ENCODE results near the gene P2RX3. TPM values are rescaled to one million over a fixed set of nuclear protein-coding genes. Genes with fewer than 3 reads are reported as not detected.

Gene P2RX3
- total and polyA plus RNA-seq, 2 experiments from 2014 or later = 0.15 to 0.35 TPM

- TF ChIP-seq ZNF331 (CRISPR knock-in tag; IDR thresholded peaks at IDR 0.05; ENCODE audit: low read depth) (no peak), NANOG (IDR thresholded peaks at IDR 0.05; ENCODE audit: borderline replicate concordance) (no peak), ZNF114 (CRISPR knock-in tag; IDR thresholded peaks at IDR 0.05) (no peak), CREB1 (CRISPR knock-in tag; IDR thresholded peaks at IDR 0.05; ENCODE audit: low read depth) (no peak), EZH2 (IDR thresholded peaks at IDR 0.05; ENCODE audit: low read depth, unreplicated experiment) (no peak), POLR2AphosphoS5 (IDR thresholded peaks at IDR 0.05; ENCODE audit: low read depth) (no peak)
Measured at GRCh38 chr11:57417056-57417455, 78.9 kb downstream of the P2RX3 start (continued).

DNA sequence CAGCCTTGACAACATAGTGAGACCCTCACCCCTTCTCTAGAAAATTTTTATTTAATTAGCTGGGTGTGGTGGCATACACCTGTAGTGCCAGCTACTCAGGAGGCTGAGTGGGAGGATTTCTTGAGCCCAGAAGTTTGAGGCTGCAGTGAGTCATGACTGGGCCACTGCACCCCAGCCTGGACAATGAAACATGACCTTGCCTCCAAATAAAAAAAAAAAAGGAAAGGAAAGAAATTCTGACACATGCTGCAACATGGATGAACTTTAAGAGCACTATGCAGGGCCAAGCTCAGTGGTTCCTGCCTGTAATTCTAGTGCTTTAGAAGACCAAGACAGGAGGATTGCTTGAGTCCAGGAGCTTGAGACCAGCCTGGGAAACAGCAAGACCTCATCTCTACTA, 80.0 kb downstream of the P2RX3 start:
- H3K4me3 Mint-ChIP-seq = no peak overlapping the region
- H3K27ac Mint-ChIP-seq = no peak overlapping the region
- peaks cover 71% of the 10 kb centered on the region for H3K36me3 Mint-ChIP-seq (ENCODE audit: low read depth)
- Histone ChIP-seq H4K20me1 (replicated peaks; ENCODE audit: insufficient read depth) (no peaks in the 10 kb centered on the region; the same call in none of the 2 replicates), H3K79me2 (replicated peaks; ENCODE audit: insufficient read depth) (no peaks in the 10 kb centered on the region), H2AFZ (no peak overlapping the region), H3K9me2 (ENCODE audit: insufficient read depth) (no peaks in the 10 kb centered on the region), H3K4me2 (no peak overlapping the region), H3K27ac (ENCODE audit: low read depth) (no peak overlapping the region), H3K4me3 (no peak overlapping the region), H3K36me3 (ENCODE audit: insufficient read depth) (peaks cover 8% of the 10 kb centered on the region), H3F3A (replicated peaks; ENCODE audit: low read depth) (no peaks in the 10 kb centered on the region; the same call in 1 of the 2 replicates), H3K27me3 (ENCODE audit: insufficient read depth) (no peaks in the 10 kb centered on the region), H3K4me1 (ENCODE audit: insufficient read depth) (no peaks in the 10 kb centered on the region)
- TF ChIP-seq, protein P1, sequence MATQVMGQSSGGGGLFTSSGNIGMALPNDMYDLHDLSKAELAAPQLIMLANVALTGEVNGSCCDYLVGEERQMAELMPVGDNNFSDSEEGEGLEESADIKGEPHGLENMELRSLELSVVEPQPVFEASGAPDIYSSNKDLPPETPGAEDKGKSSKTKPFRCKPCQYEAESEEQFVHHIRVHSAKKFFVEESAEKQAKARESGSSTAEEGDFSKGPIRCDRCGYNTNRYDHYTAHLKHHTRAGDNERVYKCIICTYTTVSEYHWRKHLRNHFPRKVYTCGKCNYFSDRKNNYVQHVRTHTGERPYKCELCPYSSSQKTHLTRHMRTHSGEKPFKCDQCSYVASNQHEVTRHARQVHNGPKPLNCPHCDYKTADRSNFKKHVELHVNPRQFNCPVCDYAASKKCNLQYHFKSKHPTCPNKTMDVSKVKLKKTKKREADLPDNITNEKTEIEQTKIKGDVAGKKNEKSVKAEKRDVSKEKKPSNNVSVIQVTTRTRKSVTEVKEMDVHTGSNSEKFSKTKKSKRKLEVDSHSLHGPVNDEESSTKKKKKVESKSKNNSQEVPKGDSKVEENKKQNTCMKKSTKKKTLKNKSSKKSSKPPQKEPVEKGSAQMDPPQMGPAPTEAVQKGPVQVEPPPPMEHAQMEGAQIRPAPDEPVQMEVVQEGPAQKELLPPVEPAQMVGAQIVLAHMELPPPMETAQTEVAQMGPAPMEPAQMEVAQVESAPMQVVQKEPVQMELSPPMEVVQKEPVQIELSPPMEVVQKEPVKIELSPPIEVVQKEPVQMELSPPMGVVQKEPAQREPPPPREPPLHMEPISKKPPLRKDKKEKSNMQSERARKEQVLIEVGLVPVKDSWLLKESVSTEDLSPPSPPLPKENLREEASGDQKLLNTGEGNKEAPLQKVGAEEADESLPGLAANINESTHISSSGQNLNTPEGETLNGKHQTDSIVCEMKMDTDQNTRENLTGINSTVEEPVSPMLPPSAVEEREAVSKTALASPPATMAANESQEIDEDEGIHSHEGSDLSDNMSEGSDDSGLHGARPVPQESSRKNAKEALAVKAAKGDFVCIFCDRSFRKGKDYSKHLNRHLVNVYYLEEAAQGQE (IDR thresholded peaks at IDR 0.05; ENCODE audit: unreplicated experiment) = no peak
- TF ChIP-seq ZNF114 (CRISPR knock-in tag; IDR thresholded peaks at IDR 0.05) = no peak
- no peak for TF ChIP-seq EZH2phosphoT487 (IDR thresholded peaks at IDR 0.05; ENCODE audit: unreplicated experiment)
- TF ChIP-seq POLR2AphosphoS5 (IDR thresholded peaks at IDR 0.05; ENCODE audit: low read depth) = no peak
- TF ChIP-seq, protein P2, sequence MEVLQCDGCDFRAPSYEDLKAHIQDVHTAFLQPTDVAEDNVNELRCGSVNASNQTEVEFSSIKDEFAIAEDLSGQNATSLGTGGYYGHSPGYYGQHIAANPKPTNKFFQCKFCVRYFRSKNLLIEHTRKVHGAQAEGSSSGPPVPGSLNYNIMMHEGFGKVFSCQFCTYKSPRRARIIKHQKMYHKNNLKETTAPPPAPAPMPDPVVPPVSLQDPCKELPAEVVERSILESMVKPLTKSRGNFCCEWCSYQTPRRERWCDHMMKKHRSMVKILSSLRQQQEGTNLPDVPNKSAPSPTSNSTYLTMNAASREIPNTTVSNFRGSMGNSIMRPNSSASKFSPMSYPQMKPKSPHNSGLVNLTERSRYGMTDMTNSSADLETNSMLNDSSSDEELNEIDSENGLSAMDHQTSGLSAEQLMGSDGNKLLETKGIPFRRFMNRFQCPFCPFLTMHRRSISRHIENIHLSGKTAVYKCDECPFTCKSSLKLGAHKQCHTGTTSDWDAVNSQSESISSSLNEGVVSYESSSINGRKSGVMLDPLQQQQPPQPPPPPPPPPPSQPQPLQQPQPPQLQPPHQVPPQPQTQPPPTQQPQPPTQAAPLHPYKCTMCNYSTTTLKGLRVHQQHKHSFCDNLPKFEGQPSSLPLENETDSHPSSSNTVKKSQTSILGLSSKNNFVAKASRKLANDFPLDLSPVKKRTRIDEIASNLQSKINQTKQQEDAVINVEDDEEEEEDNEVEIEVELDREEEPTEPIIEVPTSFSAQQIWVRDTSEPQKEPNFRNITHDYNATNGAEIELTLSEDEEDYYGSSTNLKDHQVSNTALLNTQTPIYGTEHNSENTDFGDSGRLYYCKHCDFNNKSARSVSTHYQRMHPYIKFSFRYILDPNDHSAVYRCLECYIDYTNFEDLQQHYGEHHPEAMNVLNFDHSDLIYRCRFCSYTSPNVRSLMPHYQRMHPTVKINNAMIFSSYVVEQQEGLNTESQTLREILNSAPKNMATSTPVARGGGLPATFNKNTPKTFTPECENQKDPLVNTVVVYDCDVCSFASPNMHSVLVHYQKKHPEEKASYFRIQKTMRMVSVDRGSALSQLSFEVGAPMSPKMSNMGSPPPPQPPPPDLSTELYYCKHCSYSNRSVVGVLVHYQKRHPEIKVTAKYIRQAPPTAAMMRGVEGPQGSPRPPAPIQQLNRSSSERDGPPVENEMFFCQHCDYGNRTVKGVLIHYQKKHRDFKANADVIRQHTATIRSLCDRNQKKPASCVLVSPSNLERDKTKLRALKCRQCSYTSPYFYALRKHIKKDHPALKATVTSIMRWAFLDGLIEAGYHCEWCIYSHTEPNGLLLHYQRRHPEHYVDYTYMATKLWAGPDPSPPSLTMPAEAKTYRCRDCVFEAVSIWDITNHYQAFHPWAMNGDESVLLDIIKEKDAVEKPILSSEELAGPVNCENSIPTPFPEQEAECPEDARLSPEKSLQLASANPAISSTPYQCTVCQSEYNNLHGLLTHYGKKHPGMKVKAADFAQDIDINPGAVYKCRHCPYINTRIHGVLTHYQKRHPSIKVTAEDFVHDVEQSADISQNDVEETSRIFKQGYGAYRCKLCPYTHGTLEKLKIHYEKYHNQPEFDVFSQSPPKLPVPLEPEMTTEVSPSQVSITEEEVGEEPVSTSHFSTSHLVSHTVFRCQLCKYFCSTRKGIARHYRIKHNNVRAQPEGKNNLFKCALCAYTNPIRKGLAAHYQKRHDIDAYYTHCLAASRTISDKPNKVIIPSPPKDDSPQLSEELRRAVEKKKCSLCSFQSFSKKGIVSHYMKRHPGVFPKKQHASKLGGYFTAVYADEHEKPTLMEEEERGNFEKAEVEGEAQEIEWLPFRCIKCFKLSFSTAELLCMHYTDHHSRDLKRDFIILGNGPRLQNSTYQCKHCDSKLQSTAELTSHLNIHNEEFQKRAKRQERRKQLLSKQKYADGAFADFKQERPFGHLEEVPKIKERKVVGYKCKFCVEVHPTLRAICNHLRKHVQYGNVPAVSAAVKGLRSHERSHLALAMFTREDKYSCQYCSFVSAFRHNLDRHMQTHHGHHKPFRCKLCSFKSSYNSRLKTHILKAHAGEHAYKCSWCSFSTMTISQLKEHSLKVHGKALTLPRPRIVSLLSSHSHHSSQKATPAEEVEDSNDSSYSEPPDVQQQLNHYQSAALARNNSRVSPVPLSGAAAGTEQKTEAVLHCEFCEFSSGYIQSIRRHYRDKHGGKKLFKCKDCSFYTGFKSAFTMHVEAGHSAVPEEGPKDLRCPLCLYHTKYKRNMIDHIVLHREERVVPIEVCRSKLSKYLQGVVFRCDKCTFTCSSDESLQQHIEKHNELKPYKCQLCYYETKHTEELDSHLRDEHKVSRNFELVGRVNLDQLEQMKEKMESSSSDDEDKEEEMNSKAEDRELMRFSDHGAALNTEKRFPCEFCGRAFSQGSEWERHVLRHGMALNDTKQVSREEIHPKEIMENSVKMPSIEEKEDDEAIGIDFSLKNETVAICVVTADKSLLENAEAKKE (CRISPR knock-in tag; IDR thresholded peaks at IDR 0.05) = no peak
- TF ChIP-seq ZNF331 (CRISPR knock-in tag; IDR thresholded peaks at IDR 0.05; ENCODE audit: low read depth) = no peak
- no peak for TF ChIP-seq JUNB (IDR thresholded peaks at IDR 0.05; ENCODE audit: unreplicated experiment)
- no peak for TF ChIP-seq CREB1 (CRISPR knock-in tag; IDR thresholded peaks at IDR 0.05; ENCODE audit: low read depth)
- TF ChIP-seq, protein P3, sequence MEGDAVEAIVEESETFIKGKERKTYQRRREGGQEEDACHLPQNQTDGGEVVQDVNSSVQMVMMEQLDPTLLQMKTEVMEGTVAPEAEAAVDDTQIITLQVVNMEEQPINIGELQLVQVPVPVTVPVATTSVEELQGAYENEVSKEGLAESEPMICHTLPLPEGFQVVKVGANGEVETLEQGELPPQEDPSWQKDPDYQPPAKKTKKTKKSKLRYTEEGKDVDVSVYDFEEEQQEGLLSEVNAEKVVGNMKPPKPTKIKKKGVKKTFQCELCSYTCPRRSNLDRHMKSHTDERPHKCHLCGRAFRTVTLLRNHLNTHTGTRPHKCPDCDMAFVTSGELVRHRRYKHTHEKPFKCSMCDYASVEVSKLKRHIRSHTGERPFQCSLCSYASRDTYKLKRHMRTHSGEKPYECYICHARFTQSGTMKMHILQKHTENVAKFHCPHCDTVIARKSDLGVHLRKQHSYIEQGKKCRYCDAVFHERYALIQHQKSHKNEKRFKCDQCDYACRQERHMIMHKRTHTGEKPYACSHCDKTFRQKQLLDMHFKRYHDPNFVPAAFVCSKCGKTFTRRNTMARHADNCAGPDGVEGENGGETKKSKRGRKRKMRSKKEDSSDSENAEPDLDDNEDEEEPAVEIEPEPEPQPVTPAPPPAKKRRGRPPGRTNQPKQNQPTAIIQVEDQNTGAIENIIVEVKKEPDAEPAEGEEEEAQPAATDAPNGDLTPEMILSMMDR (conservative IDR thresholded peaks at IDR 0.05; ENCODE audit: low read depth in 2 of 2) = no peak
- no peak for TF ChIP-seq EZH2 (IDR thresholded peaks at IDR 0.05; ENCODE audit: low read depth, unreplicated experiment)
- no peak for TF ChIP-seq STAT1 (IDR thresholded peaks at IDR 0.05; ENCODE audit: unreplicated experiment)
- TF ChIP-seq NANOG (IDR thresholded peaks at IDR 0.05; ENCODE audit: borderline replicate concordance) = no peak
- TF ChIP-seq, protein P4, sequence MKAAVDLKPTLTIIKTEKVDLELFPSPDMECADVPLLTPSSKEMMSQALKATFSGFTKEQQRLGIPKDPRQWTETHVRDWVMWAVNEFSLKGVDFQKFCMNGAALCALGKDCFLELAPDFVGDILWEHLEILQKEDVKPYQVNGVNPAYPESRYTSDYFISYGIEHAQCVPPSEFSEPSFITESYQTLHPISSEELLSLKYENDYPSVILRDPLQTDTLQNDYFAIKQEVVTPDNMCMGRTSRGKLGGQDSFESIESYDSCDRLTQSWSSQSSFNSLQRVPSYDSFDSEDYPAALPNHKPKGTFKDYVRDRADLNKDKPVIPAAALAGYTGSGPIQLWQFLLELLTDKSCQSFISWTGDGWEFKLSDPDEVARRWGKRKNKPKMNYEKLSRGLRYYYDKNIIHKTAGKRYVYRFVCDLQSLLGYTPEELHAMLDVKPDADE (IDR thresholded peaks at IDR 0.05) = no peak
- H3K27me3 Mint-ChIP-seq (ENCODE audit: insufficient read depth, low read depth, poor library complexity) = no peaks in the 10 kb centered on the region
- no peak for DNase-seq (ENCODE audit: low spot score)
- H3K9me3 Mint-ChIP-seq = no peaks in the 10 kb centered on the region
- ATAC-seq = no peak
- H3K4me1 Mint-ChIP-seq = peaks cover 10% of the 10 kb centered on the region
